ENCODE results near the gene SLC9C1. TPM values are rescaled to one million over a fixed set of nuclear protein-coding genes. Genes with fewer than 3 reads are reported as not detected.

SLC9C1 gene
- total RNA-seq, 8 experiments from 2014 or later = 0.05 to 0.27 TPM; not detected in 6

- in situ Hi-C loops (cut with MboI; ENCODE audit: low pct_unique_long_range_greater_than_20kb in 2 of 9, low sequenced_read_pairs in 9 of 9, unreplicated experiment in 9 of 9) = loop anchor here in 3 of 9 experiments (25.0 kb wide), 1 partner anchor 363 kb away; no protein-coding TSS in a partner anchor
- H3K4me1 ChIP-seq (replicated peaks in 1 of 2) = no peaks in the 10 kb centered on the region
- H3K4me3 ChIP-seq = no peak overlapping the region
- ATAC-seq (replicated peaks in 6 of 8) = no peak
- 100% methylated on average over 1 of the region's 1 CpG; no CpG with 5 or more reads in 9 of the 10 experiments for WGBS, 10 experiments
- no peak overlapping the region for H3K27ac ChIP-seq
Observed at GRCh38 chr3:112149136-112149535, 144.9 kb downstream of the SLC9C1 start.

- WGBS, 10 experiments = 60 to 100% (median 80%) methylated on average over 1 of the region's 1 CpG; no CpG with 5 or more reads in 1 of the 10 experiments
- in situ Hi-C loops (cut with MboI; ENCODE audit: low pct_unique_long_range_greater_than_20kb in 2 of 9, low sequenced_read_pairs in 9 of 9, unreplicated experiment in 9 of 9) = loop anchor here in 3 of 9 experiments (25.0 kb wide), 1 partner anchor 369 kb away; no protein-coding TSS in a partner anchor
- Histone ChIP-seq H3K4me3 (no peak overlapping the region), H3K4me1 (replicated peaks in 1 of 2) (peaks cover 0 to 6% of the 10 kb centered on the region in 2 donors), H3K27ac (no peak overlapping the region)
- no peak for ATAC-seq (replicated peaks in 6 of 8)
Observed at GRCh38 chr3:112143689-112144088, 150.3 kb downstream of the SLC9C1 start.

- 0 to 100% (median 71%) methylated on average over 1 of the region's 1 CpG; no CpG with 5 or more reads in 3 of the 10 experiments for WGBS, 10 experiments
- H3K27ac ChIP-seq = no peak overlapping the region
- no peak for ATAC-seq (replicated peaks in 6 of 8)
- in situ Hi-C loops (cut with MboI; ENCODE audit: low pct_unique_long_range_greater_than_20kb in 2 of 9, low sequenced_read_pairs in 9 of 9, unreplicated experiment in 9 of 9) = loop anchor here in 3 of 9 experiments (25.0 kb wide), 1 partner anchor 369 kb away; no protein-coding TSS in a partner anchor
- H3K4me3 ChIP-seq = no peak overlapping the region
- peaks cover 0 to 6% of the 10 kb centered on the region in 2 donors for H3K4me1 ChIP-seq (replicated peaks in 1 of 2)
Observed at GRCh38 chr3:112143251-112143650, 150.8 kb downstream of the SLC9C1 start.

- in situ Hi-C loops (cut with MboI; ENCODE audit: low pct_unique_long_range_greater_than_20kb in 2 of 9, low sequenced_read_pairs in 9 of 9, unreplicated experiment in 9 of 9) = loop anchor here in 3 of 9 experiments (25.0 kb wide), 1 partner anchor 371 kb away; no protein-coding TSS in a partner anchor
Observed at GRCh38 chr3:112141293-112141692, 152.7 kb downstream of the SLC9C1 start.

GRCh38 chr3:112140584-112140983 is 153.4 kb downstream of the SLC9C1 start:
- in situ Hi-C loops (cut with MboI; ENCODE audit: low pct_unique_long_range_greater_than_20kb in 2 of 9, low sequenced_read_pairs in 9 of 9, unreplicated experiment in 9 of 9) = loop anchor here in 3 of 9 experiments (25.0 kb wide), 1 partner anchor 372 kb away; no protein-coding TSS in a partner anchor
- no peak overlapping the region for H3K4me3 ChIP-seq
- 30 to 100% (median 88%) methylated on average over 1 of the region's 1 CpG for WGBS, 10 experiments
- ATAC-seq (replicated peaks in 6 of 8) = no peak
- H3K27ac ChIP-seq = no peak overlapping the region
- peaks cover 0 to 17% of the 10 kb centered on the region in 2 donors for H3K4me1 ChIP-seq (replicated peaks in 1 of 2)

More at GRCh38 chr3:112141293-112141692, 152.7 kb downstream of the SLC9C1 start:
- Histone ChIP-seq H3K4me1 (replicated peaks in 1 of 2) (peaks cover 0 to 17% of the 10 kb centered on the region in 2 donors), H3K27ac (no peak overlapping the region), H3K4me3 (no peak overlapping the region)
- 17 to 82% (median 56%) methylated on average over 1 to 2 of the region's 2 CpGs; no CpG with 5 or more reads in 2 of the 10 experiments for WGBS, 10 experiments
- ATAC-seq (replicated peaks in 6 of 8) = peak in 3 of 8 experiments; percentile 63 to 69 (median 69)

- no peak overlapping the region for H3K4me3 ChIP-seq
- in situ Hi-C loops (cut with MboI; ENCODE audit: low pct_unique_long_range_greater_than_20kb in 2 of 9, low sequenced_read_pairs in 9 of 9, unreplicated experiment in 9 of 9) = loop anchor here in 3 of 9 experiments (10.0 to 25.0 kb wide), 2 partner anchors 156 to 374 kb away; partner anchors contain the start of gene SLC9C1 (in 1 of the 3)
- 38 to 67% (median 41%) methylated on average over 1 of the region's 1 CpG; no CpG with 5 or more reads in 6 of the 10 experiments for WGBS, 10 experiments
- peaks cover 0 to 17% of the 10 kb centered on the region in 2 donors for H3K4me1 ChIP-seq (replicated peaks in 1 of 2)
- no peak overlapping the region for H3K27ac ChIP-seq
- peak in 1 of 8 experiments; percentile 85 for ATAC-seq (replicated peaks in 6 of 8)
Observed at GRCh38 chr3:112138219-112138969, 155.6 kb downstream of the SLC9C1 start.

GRCh38 chr3:112137781-112138180 is 156.2 kb downstream of the SLC9C1 start:
- Histone ChIP-seq H3K4me3 (no peak overlapping the region), H3K27ac (no peak overlapping the region), H3K4me1 (replicated peaks in 1 of 2) (peaks cover 0 to 17% of the 10 kb centered on the region in 2 donors)
- no peak for ATAC-seq (replicated peaks in 6 of 8)
- 0 to 88% (median 50%) methylated on average over 2 to 4 of the region's 4 CpGs; no CpG with 5 or more reads in 2 of the 10 experiments for WGBS, 10 experiments
- in situ Hi-C loops (cut with MboI; ENCODE audit: low pct_unique_long_range_greater_than_20kb in 2 of 9, low sequenced_read_pairs in 9 of 9, unreplicated experiment in 9 of 9) = loop anchor here in 3 of 9 experiments (10.0 to 25.0 kb wide), 2 partner anchors 157 to 375 kb away; partner anchors contain the start of gene SLC9C1 (in 1 of the 3)

- Histone ChIP-seq H3K4me1 (replicated peaks in 1 of 2) (peaks cover 0 to 17% of the 10 kb centered on the region in 2 donors), H3K27ac (no peak overlapping the region), H3K4me3 (no peak overlapping the region)
- in situ Hi-C loops (cut with MboI; ENCODE audit: low pct_unique_long_range_greater_than_20kb in 2 of 9, low sequenced_read_pairs in 9 of 9, unreplicated experiment in 9 of 9) = loop anchor here in 3 of 9 experiments (10.0 to 25.0 kb wide), 2 partner anchors 158 to 375 kb away; partner anchors contain the start of gene SLC9C1 (in 1 of the 3)
- ATAC-seq (replicated peaks in 6 of 8) = peak; percentile 60 to 91 (median 81)
- WGBS, 10 experiments = 6 to 100% (median 38%) methylated on average over 1 to 5 of the region's 5 CpGs; no CpG with 5 or more reads in 1 of the 10 experiments
Observed at GRCh38 chr3:112136959-112137693, 156.9 kb downstream of the SLC9C1 start.

GRCh38 chr3:112136046-112136445 is 158.0 kb downstream of the SLC9C1 start:
- no peak for ATAC-seq (replicated peaks in 6 of 8)
- 17 to 100% (median 83%) methylated on average over 1 of the region's 1 CpG; no CpG with 5 or more reads in 1 of the 10 experiments for WGBS, 10 experiments
- in situ Hi-C loops (cut with MboI; ENCODE audit: low pct_unique_long_range_greater_than_20kb in 2 of 9, low sequenced_read_pairs in 9 of 9, unreplicated experiment in 9 of 9) = loop anchor here in 3 of 9 experiments (10.0 to 25.0 kb wide), 2 partner anchors 159 to 376 kb away; partner anchors contain the start of gene SLC9C1 (in 1 of the 3)
- peaks cover 0 to 12% of the 10 kb centered on the region in 2 donors for H3K4me1 ChIP-seq (replicated peaks in 1 of 2)
- H3K4me3 ChIP-seq = no peak overlapping the region
- H3K27ac ChIP-seq = no peak overlapping the region

- in situ Hi-C loops (cut with MboI; ENCODE audit: low pct_unique_long_range_greater_than_20kb in 2 of 9, low sequenced_read_pairs in 9 of 9, unreplicated experiment in 9 of 9) = loop anchor here in 3 of 9 experiments (10.0 to 25.0 kb wide), 2 partner anchors 160 to 378 kb away; partner anchors contain the start of gene SLC9C1 (in 1 of the 3)
- WGBS, 10 experiments = 43 to 100% (median 80%) methylated on average over 1 to 5 of the region's 8 CpGs; no CpG with 5 or more reads in 3 of the 10 experiments
- peaks cover 0 to 11% of the 10 kb centered on the region in 2 donors for H3K4me1 ChIP-seq (replicated peaks in 1 of 2)
- ATAC-seq (replicated peaks in 6 of 8) = no peak
- no peak overlapping the region for H3K27ac ChIP-seq
- no peak overlapping the region for H3K4me3 ChIP-seq
Observed at GRCh38 chr3:112134335-112135124, 159.5 kb downstream of the SLC9C1 start.

GRCh38 chr3:112133626-112134334 is 160.2 kb downstream of the SLC9C1 start:
- Histone ChIP-seq H3K4me3 (no peak overlapping the region), H3K4me1 (replicated peaks in 1 of 2) (peaks cover 0 to 12% of the 10 kb centered on the region in 2 donors), H3K27ac (no peak overlapping the region)
- no peak for ATAC-seq (replicated peaks in 6 of 8)
- WGBS, 10 experiments = 20 to 100% (median 78%) methylated on average over 1 to 4 of the region's 5 CpGs; no CpG with 5 or more reads in 3 of the 10 experiments
- in situ Hi-C loops (cut with MboI; ENCODE audit: low pct_unique_long_range_greater_than_20kb in 2 of 9, low sequenced_read_pairs in 9 of 9, unreplicated experiment in 9 of 9) = loop anchor here in 3 of 9 experiments (10.0 to 25.0 kb wide), 2 partner anchors 161 to 379 kb away; partner anchors contain the start of gene SLC9C1 (in 1 of the 3)
